ENCODE measurements around the gene NUAK2.

NUAK2 gene

GRCh38 chr1:205304046-205304694, 17.4 kb downstream of the NUAK2 start:
- Histone ChIP-seq H3K27ac (ENCODE audit: poor library complexity, severe bottlenecking) (peak overlapping the region; percentile 97), H3K36me3 (ENCODE audit: low read depth) (peaks cover 74% of the 10 kb centered on the region), H3K4me3 (ENCODE audit: severe bottlenecking) (no peak overlapping the region), H3K9me3 (ENCODE audit: severe bottlenecking) (no peaks in the 10 kb centered on the region), H3K4me1 (ENCODE audit: insufficient read depth, poor library complexity, severe bottlenecking) (peaks cover 28% of the 10 kb centered on the region), H3K27me3 (ENCODE audit: insufficient read depth, poor library complexity, severe bottlenecking) (no peaks in the 10 kb centered on the region)
- no peak for ATAC-seq (ENCODE audit: low read depth)
- TF ChIP-seq, protein P1, sequence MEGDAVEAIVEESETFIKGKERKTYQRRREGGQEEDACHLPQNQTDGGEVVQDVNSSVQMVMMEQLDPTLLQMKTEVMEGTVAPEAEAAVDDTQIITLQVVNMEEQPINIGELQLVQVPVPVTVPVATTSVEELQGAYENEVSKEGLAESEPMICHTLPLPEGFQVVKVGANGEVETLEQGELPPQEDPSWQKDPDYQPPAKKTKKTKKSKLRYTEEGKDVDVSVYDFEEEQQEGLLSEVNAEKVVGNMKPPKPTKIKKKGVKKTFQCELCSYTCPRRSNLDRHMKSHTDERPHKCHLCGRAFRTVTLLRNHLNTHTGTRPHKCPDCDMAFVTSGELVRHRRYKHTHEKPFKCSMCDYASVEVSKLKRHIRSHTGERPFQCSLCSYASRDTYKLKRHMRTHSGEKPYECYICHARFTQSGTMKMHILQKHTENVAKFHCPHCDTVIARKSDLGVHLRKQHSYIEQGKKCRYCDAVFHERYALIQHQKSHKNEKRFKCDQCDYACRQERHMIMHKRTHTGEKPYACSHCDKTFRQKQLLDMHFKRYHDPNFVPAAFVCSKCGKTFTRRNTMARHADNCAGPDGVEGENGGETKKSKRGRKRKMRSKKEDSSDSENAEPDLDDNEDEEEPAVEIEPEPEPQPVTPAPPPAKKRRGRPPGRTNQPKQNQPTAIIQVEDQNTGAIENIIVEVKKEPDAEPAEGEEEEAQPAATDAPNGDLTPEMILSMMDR (IDR thresholded peaks at IDR 0.05; ENCODE audit: poor library complexity, severe bottlenecking): no peak
- no peak for DNase-seq (ENCODE audit: low spot score)

DNA sequence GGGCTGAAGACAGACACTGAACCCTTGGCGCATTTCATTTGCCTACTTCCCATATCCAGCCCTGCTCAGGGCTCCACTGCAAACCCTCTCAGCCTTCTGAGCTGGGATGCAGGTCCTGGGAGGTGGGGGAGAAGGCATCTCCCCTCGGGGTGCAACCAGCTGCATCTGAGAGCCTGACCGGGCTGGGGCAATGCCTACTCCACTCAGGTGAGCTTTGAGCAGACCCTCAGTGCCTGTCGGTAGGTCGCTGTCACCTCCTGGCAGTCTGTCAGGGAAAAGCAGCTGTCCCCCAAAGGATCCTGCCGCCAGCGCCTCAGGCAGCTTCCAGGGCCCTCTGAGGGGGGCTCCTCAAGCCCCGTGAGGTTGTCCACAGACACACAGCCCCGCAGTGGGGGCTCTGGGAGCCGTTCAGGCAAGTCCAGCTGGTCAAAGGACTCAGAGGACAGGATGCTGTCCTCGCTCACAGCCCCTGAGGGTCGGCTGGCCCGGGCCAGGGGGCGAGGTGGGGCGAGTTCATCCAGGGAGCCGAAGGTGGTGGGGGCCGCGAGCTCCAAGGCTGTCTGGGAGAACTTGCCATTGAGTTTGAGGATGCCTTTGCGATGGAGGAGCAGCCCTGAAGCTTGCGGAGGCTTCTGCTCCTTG, 18.2 kb downstream of the NUAK2 start:
- TF ChIP-seq, protein P1 (IDR thresholded peaks at IDR 0.05; ENCODE audit: poor library complexity, severe bottlenecking): no peak
- peak overlapping the region; percentile 97 for H3K27ac ChIP-seq (ENCODE audit: poor library complexity, severe bottlenecking)
- H3K4me3 ChIP-seq (ENCODE audit: severe bottlenecking): no peak overlapping the region
- DNase-seq (ENCODE audit: low spot score) (no peak), ATAC-seq (ENCODE audit: low read depth) (no peak)
- no peaks in the 10 kb centered on the region for H3K27me3 ChIP-seq (ENCODE audit: insufficient read depth, poor library complexity, severe bottlenecking)
- H3K4me1 ChIP-seq (ENCODE audit: insufficient read depth, poor library complexity, severe bottlenecking): peaks cover 36% of the 10 kb centered on the region
- no peaks in the 10 kb centered on the region for H3K9me3 ChIP-seq (ENCODE audit: severe bottlenecking)
- peaks cover 66% of the 10 kb centered on the region for H3K36me3 ChIP-seq (ENCODE audit: low read depth)

DNA sequence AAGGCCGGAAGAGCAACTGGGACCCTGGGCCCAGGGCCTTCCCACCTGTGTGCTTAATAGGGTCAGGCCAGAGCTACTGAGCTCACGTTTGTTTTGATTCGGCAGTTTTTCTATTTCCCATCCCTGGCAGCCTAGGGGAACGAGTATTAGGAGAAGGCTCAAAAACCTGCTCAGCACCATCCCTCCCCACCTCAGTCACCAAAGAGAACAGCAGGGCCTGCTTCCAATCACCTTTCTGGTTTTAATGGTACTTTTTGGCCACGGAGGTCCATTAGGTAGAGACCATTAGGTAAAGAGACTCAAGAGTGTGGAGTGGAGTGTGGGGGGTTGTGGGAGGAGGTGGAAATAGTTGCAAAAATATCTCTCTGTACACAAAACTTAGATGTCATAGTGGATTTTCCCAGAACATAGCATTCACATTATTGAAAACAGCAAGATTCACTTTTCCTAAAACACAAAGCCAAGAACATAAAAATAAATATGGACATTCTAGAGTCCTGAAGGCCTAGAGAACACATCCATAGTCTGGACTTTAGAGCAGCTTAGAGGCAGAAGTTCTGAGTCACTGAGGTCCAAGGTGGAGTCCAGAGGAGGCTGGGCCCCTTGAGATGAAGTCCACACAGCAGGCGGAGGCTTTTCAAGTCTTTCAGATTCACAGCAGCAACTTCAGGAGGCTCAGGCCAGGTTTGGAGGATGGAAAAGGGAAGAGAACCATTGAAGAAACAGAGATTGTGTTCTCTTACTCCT, 19.5 kb downstream of the NUAK2 start:
- TF ChIP-seq, protein P1 (IDR thresholded peaks at IDR 0.05; ENCODE audit: poor library complexity, severe bottlenecking): no peak
- Histone ChIP-seq H3K27ac (ENCODE audit: poor library complexity, severe bottlenecking) (peak overlapping the region; percentile 97), H3K27me3 (ENCODE audit: insufficient read depth, poor library complexity, severe bottlenecking) (no peaks in the 10 kb centered on the region), H3K9me3 (ENCODE audit: severe bottlenecking) (no peaks in the 10 kb centered on the region), H3K4me1 (ENCODE audit: insufficient read depth, poor library complexity, severe bottlenecking) (peaks cover 50% of the 10 kb centered on the region), H3K36me3 (ENCODE audit: low read depth) (peaks cover 52% of the 10 kb centered on the region), H3K4me3 (ENCODE audit: severe bottlenecking) (no peak overlapping the region)
- DNase-seq (ENCODE audit: low spot score): no peak
- ATAC-seq (ENCODE audit: low read depth): no peak

DNA sequence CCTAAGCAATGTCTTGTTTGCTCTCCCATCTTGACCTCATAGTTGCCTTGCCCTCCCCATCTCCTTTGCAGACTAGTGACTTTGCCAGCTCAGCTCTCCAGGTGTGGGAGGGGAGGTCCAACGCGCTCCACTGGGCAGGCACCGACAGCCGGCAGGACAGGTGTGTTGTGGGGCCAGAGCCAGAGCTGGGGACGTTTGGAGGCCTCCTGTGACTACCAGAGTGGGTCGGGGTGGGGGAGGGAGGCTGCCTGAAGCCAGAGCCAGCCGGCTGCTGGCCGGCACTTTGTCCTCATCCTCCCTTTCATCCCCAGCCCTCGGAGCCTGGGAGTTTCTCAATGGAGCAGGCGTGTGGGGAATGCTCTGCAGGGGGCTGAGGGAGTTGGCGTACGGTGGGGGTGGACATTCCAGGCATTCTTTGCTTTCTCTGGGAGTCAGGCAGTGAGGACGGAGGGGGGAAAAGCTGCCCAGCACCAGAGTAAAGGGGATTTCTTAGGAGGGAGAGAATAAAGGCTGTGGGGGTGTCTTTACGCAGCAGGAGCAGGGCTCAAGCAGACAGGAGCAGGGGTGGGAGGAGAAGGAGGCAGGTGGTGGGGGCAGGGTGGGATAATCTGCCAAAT, 20.2 kb downstream of the NUAK2 start:
- ATAC-seq (ENCODE audit: low read depth) (peak; percentile 54), DNase-seq (ENCODE audit: low spot score) (peak; percentile 82)
- TF ChIP-seq, protein P1 (IDR thresholded peaks at IDR 0.05; ENCODE audit: poor library complexity, severe bottlenecking): no peak
- no peak overlapping the region for H3K4me3 ChIP-seq (ENCODE audit: severe bottlenecking)
- H3K9me3 ChIP-seq (ENCODE audit: severe bottlenecking): no peaks in the 10 kb centered on the region
- H3K27me3 ChIP-seq (ENCODE audit: insufficient read depth, poor library complexity, severe bottlenecking): no peaks in the 10 kb centered on the region
- peak overlapping the region; percentile 97 for H3K27ac ChIP-seq (ENCODE audit: poor library complexity, severe bottlenecking)
- H3K36me3 ChIP-seq (ENCODE audit: low read depth): peaks cover 45% of the 10 kb centered on the region
- peaks cover 57% of the 10 kb centered on the region for H3K4me1 ChIP-seq (ENCODE audit: insufficient read depth, poor library complexity, severe bottlenecking)
